Hematopoietic multipotent progenitor cell treated with erythropoietin and hydrocortisone succinate and interleukin-3 and kit ligand, for 8 days (in vitro differentiated cells): ENCODE results near the gene C3orf62.
"Not testable (repeated sequence)": the region's sequence is repeated elsewhere in the genome, so short reads cannot be mapped to it uniquely, and the experiment has no call there.

ENCODE experiments used
- DNase-seq: peaks from one replicate; pipeline ENCODE4 v3.0.0-alpha.2; 2015

C3orf62 gene

DNA sequence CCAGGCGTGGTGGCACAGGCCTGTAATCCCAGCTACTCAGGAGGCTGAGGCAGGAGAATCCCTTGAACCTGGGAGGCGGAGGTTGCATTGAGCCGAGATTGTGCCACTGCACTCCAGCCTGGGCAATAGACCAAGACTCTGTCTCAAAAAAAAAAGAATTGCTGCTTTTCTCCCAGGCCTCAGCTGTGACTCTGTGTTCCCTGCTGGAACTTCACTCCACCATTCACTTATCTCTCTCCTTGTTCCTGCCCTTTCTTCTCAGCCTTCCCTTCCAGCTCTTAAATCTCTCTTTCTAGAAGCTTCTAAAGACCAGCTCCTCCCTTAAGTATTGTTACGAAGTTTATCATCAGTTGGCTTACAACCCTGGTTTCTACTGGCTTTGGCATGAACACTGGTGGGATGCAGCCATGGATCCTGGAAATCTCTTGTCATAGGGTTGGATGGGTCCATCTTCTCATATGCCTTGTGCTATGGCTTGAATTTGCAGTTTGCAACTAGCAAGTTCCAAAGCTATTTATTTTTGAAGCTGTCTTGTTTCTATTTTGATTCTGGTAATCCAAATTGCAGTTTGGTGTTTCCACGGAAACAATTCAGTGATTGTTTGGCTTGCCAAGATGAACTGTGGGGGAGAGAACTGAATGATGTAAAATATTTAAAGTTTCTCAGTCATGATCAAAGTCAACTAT is 10.5 kb downstream of the C3orf62 start:
- no peak for DNase-seq

DNA sequence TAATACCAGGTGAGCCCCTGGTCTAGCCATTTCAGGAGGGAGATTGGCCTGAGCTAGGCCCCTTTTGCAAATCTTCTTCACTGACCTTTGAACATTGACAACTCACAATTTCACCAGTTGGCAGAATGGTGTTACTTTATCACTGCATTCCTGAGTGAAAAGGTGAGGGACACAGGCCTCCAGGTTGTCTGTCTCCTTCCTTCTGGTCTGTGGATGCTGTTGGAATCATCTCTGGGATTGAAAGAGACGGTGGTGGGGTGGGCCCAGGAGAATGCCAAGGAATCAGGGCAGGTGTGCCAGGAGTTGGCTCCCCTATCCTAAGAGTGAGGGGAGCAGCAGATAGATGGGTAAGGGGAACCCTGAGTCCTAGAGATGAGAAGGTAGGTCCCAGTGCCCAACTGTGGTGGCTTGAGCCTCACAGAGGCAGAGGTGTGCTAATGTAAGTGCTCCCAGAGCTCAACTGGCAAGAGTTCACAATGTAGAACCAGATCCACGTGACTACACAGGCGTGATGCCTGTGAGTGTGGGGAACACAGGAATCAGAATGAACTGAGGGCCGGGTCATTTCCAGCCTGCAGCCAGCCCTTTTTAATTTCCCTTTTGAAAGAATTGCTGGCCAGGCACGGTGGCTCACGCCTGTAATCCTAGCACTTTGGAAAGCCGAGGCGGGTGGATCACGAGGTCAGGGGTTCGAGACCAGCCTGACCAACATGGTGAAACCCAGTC is 11.2 kb downstream of the C3orf62 start:
- no peak for DNase-seq

GRCh38 chr3:49263159-49263889 is 13.7 kb downstream of the C3orf62 start:
- no peak for DNase-seq

DNA sequence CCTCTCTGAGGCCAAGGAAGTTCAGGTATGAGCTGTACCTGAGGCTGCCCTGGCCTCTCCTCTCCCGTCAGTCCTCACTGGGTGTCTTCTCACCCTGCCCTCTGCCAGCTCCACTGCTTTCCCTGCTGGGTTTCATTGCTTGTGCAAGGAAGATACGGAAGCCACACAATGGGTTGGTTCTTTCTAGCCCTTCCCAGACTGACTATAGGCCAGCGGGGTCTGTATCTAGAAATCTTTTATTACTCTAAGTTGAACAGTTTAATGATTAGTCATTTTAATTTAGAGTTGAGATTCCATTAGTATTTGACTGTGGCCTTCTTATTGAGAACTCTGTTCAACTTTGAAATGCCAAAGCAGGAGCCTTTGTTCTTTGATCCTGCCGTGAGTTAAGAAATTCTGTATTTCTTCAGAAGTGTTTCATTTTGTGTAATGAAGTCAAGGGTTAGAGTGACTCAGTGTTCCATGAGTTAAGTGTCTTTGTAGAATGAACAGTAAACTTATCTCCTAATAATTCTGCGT is 16.2 kb downstream of the C3orf62 start:
- DNase-seq: no peak

- DNase-seq: no peak
These were observed 19.8 kb downstream of the C3orf62 start for GRCh38 chr3:49257187-49257586.

- DNase-seq: no peak
These were observed 21.1 kb downstream of the C3orf62 start for GRCh38 chr3:49255718-49256511.

- peak; percentile 40 for DNase-seq
These were observed 21.9 kb downstream of the C3orf62 start for GRCh38 chr3:49255112-49255511.

GRCh38 chr3:49253512-49253911 is 23.5 kb downstream of the C3orf62 start:
- DNase-seq: no peak

DNA sequence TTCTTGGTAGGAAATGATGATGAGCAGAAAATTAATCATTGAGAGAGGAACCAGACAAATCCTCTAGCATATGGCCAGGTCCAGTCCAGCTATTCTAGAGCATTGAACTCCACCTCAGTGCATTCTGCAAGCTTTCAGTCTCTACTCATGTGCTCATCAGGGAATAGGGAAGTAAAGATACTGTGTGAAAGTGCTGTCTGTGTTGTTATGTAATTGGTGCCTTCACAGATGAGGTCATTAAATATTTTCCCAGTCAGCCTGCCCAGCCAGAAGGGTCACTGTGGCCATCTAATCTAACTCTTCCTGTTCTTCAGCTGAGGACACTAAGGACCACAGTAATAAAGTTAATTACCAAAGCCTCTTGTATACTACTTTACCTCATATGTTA is 28.2 kb downstream of the C3orf62 start:
- DNase-seq: no peak

DNA sequence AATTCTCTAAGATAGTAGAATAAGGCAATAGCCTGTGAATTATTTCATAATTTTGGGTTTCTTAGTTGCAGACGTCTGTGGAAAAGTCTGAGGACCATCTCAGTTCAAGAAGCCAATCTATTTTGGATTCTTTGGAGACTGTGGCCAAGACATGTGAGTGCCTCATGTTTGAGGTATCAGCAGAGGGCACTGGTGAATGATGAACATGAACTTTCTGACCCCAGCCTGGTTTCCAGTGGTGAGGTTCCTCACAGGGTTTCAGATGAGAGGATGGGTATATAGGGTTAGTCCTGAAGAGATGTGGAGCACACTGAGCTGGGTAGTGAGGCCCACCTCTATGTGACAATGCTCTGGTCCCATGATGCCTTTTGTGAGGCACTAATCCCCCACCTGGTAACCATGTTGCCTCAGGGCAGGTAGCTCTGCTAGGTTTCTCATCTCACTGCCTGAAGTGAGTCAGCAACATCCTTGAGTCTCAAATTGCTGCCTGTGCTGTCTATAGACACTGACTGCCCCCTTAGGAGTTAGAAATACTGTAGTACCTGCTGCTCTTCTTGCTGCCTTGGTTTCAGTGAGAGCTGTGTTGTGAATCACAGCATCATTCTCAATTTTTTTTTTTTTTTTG is 32.3 kb downstream of the C3orf62 start:
- DNase-seq: peak; percentile 43

DNA sequence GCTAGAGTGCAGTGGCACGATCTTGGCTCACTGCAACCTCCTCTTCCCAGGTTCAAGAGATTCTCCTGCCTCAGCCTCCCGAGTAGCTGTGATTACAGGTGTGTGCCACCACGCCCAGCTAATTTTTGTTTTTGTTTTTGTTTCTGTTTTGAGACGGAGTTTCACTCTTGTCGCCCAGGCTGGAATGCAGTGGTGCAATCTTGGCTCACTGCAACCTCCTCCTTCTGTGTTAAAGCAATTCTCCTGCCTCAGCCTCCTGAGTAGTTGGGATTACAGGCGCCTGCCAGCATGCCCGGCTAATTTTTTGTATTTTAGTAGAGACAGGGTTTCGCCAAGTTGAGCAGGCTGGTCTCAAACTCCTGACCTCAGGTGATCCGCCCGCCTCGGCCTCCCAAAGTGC is 36.9 kb downstream of the C3orf62 start:
- not testable (repeated sequence) for DNase-seq

GRCh38 chr3:49238274-49239127 is 38.5 kb downstream of the C3orf62 start:
- DNase-seq: peak; percentile 99

GRCh38 chr3:49237344-49237743 is 39.7 kb downstream of the C3orf62 start:
- DNase-seq: no peak

DNA sequence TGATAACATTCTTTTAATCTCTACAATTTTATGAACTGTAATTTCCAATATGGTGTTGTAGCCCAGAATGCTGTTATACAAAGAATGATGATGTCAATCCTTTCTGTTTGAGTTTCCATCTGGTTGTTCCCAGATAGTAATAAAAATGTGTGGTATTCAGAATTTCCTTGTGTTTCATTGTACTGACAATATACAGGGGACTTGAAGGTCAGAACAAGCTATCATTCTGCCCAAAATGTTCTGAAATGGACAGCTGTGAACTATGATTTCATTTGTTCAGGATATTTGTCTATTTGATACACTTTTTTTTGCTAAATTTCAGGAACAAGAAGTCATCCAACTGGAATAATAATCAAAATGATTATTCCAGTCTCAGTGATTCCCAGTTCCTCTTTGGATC is 40.8 kb downstream of the C3orf62 start:
- DNase-seq: no peak

- DNase-seq: not testable (repeated sequence)
These were observed 48.2 kb downstream of the C3orf62 start for GRCh38 chr3:49228817-49229216.

DNA sequence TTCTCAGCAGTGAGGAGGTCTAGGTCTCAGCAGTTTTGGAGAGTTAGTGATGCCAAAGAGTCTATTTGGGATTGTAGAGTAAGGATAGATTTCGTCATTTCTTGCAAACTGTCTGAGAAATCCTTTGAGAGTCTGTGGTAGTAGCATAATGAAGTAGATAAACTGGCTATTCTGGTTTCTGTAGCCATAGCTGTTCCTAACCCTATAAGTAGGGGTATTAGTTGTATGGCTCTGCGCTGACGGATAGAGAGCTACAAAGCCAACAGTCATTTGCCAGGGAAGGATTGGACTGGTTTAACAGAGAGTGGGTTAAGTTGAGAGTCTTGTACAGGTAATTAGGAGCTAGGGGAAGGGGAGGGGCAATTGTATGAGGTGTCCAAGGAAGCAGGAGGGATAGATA is 55.0 kb downstream of the C3orf62 start:
- DNase-seq: no peak

DNA sequence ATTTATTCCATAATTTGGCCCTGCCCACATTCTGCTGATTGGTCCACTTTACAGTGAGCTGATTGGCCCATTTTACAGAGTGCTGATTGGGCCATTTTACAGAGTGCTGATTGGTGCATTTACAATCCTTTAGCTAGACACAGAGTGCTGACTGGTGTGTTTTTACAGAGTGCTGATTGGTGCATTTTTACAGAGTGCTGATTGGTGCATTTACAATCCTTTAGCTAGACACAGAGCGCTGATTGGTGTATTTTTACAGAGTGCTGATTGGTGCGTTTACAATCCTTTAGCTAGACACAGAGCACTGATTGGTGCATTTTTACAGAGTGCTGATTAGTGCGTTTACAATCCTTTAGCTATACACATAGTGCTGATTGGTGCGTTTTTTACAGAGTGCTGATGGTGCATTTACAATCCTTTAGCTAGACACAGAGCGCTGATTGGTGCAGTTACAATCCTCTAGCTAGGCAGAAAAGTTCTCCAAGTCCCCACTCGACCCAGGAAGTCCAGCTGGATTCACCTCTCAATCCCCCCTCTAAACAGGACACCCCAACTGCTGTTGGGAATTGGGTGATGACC is 56.0 kb downstream of the C3orf62 start:
- DNase-seq: not testable (repeated sequence)

DNA sequence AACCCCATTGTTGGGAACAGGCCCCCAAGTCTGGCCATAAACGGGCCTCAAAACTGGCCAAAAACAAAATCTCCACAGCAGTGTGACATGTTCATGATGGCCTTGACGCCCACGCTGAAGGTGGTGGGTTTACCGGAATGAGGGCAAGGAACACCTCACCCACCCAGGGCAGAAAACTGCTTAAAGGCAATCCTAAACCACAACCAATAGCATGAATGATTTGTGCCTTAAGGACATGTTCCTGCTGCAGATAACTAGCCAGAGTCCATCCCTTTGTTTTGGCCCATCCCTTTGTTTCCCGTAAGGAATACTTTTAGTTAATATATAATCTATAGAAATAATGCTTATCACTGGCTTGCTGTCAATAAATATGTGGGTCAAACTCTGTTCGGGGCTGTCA is 57.9 kb downstream of the C3orf62 start:
- DNase-seq: no peak
